ENCODE measurements around the gene PREB. TPM values are rescaled to one million over a fixed set of nuclear protein-coding genes. Genes with fewer than 3 reads are reported as not detected.
A peak's percentile ranks its signal among the peaks of the same experiment; 100 is the strongest.

PREB gene
- total and polyA plus RNA-seq, 2 of the 13 experiments (the other 11 are each of a cell fraction or from before 2014, with no cell fraction given), result 112 to 192 TPM

- TF ChIP-seq ZBTB34 (CRISPR knock-in tag; IDR thresholded peaks at IDR 0.05) (no peak), MEIS2 (CRISPR knock-in tag; IDR thresholded peaks at IDR 0.05) (no peak), CSRNP2 (CRISPR knock-in tag; conservative IDR thresholded peaks at IDR 0.05; ENCODE audit: low read depth) (no peak), ZNF644 (CRISPR knock-in tag; IDR thresholded peaks at IDR 0.05; ENCODE audit: low read depth) (0 out of 2 replicates have a peak, but pooled peaks have one; percentile 14), ZNF790 (CRISPR knock-in tag; IDR thresholded peaks at IDR 0.05; ENCODE audit: borderline replicate concordance) (no peak), SMYD3 (CRISPR knock-in tag; IDR thresholded peaks at IDR 0.05) (0 out of 2 replicates have a peak, but pooled peaks have one; percentile 52), ADNP (CRISPR knock-in tag; IDR thresholded peaks at IDR 0.05) (no peak), HES4 (CRISPR knock-in tag; IDR thresholded peaks at IDR 0.05; ENCODE audit: borderline replicate concordance) (no peak), ZNF235 (CRISPR knock-in tag; IDR thresholded peaks at IDR 0.05; ENCODE audit: borderline replicate concordance) (no peak), CEBPG (CRISPR knock-in tag; IDR thresholded peaks at IDR 0.05) (0 out of 2 replicates have a peak, but pooled peaks have one; percentile 12), BRCA1 (CRISPR knock-in tag; IDR thresholded peaks at IDR 0.05) (no peak), PLRG1 (conservative IDR thresholded peaks at IDR 0.05) (no peak), HNRNPLL (IDR thresholded peaks at IDR 0.05; ENCODE audit: low read depth, low read length, poor library complexity, severe bottlenecking) (no peak), HMG20A (CRISPR knock-in tag; IDR thresholded peaks at IDR 0.05; ENCODE audit: borderline replicate concordance) (no peak), IRX3 (CRISPR knock-in tag; IDR thresholded peaks at IDR 0.05; ENCODE audit: borderline replicate concordance, low read depth) (no peak), ZMAT5 (CRISPR knock-in tag; IDR thresholded peaks at IDR 0.05; ENCODE audit: borderline replicate concordance, low read depth) (no peak), MIER2 (CRISPR knock-in tag; IDR thresholded peaks at IDR 0.05) (no peak), ZNF549 (CRISPR knock-in tag; IDR thresholded peaks at IDR 0.05) (no peak), SSRP1 (CRISPR knock-in tag; IDR thresholded peaks at IDR 0.05) (no peak), TAF1 (CRISPR knock-in tag; IDR thresholded peaks at IDR 0.05) (no peak), CEBPB (IDR thresholded peaks at IDR 0.05; ENCODE audit: borderline replicate concordance, low read depth, low read length) (peak; percentile 55; the same call in 1 of the 2 replicates)
These were observed 49.7 kb upstream of the PREB start (continued) for GRCh38 chr2:27184115-27184514.

All from HepG2 (cell line).